ENCODE results near the gene FAU. TPM values are rescaled to one million over a fixed set of nuclear protein-coding genes. Genes with fewer than 3 reads are reported as not detected.

Gene FAU
- total RNA-seq, 1 donor from 2014 or later = 1,048 TPM

DNA sequence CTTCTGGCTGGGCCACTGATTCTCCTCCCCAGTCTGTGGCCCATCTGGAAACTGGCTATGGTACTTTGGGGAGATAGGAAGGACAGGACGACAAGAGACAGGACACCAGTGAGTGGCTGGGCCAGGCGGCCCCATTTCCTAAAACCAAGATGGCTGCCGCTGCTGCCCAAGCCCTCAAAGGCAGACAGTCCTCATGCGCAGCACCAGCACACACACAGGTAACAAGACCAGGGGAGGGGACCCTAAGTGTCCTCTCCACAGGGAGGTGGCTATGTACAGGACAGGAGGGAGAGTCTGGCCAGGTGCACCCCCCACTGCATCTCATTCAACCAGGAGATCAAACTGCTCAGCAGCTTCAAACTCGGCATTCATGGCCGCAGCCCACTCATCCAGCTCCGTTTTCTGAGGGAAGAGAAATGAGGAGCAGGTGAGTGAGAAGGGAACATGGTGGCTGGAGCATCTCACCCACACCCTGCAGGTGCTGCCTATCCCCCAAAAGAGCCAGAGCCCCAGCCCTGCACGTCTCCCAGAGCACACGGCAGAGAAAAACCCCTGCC is 43.1 kb downstream of the FAU start:
- no peak overlapping the region for H3K4me3 Mint-ChIP-seq
- peaks cover under 1% of the 10 kb centered on the region for H3K27me3 Mint-ChIP-seq
- H3K4me1 Mint-ChIP-seq = peaks cover 43% of the 10 kb centered on the region
- peak overlapping the region; percentile 65 for H3K27ac Mint-ChIP-seq
- no peak for DNase-seq
- no peaks in the 10 kb centered on the region for H3K9me3 Mint-ChIP-seq
- H3K36me3 Mint-ChIP-seq (ENCODE audit: low read depth) = peaks cover 57% of the 10 kb centered on the region
- intact Hi-C loops (cut with micrococcal nuclease) = no loop called here

DNA sequence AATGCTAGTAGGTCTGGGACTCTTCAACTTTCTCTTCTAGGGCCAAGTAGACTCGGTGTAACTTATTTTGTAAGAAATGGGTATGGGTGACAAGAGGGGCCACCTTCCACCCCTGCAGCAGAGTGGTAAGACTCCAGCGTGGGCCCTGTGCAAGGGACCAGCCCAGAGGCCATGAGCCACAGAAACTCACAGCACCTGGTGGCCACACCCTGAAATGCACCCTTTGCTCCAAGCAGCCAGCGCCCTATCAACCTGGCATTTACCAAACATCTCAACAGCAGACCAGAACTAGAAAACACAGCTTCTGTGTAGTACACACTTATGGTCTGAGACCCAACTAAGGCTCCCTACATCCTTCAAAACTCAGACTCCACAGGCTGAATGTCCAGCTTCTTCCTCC is 43.8 kb downstream of the FAU start:
- Mint-ChIP-seq H3K4me3 (no peak overlapping the region), H3K27me3 (no peaks in the 10 kb centered on the region), H3K36me3 (ENCODE audit: low read depth) (peaks cover 52% of the 10 kb centered on the region), H3K27ac (peak overlapping the region; percentile 65), H3K9me3 (no peaks in the 10 kb centered on the region), H3K4me1 (peaks cover 37% of the 10 kb centered on the region)
- intact Hi-C loops (cut with micrococcal nuclease) = no loop called here
- DNase-seq = peak; percentile 92

DNA sequence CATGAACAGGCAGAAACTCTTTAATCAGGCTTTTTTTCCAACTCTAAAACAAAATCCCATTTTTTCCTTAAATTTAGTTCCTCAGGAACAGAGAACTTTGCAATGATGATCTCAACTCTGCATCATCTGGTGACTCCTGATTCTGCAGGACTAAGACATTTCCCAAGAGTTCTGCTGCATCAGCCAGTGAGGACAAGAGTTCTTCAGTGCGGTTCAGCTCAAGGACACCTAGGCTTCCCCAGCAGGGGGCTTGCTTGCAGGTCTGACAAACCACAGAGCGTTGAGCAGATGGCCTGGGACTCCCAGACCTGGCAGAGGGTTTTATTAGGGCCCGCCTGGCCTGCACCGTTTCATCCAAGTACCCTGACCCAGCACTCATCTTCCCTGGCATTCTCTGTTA is 44.5 kb downstream of the FAU start:
- Mint-ChIP-seq H3K4me3 (no peak overlapping the region), H3K9me3 (no peaks in the 10 kb centered on the region), H3K27me3 (no peaks in the 10 kb centered on the region), H3K27ac (no peak overlapping the region), H3K4me1 (peaks cover 31% of the 10 kb centered on the region), H3K36me3 (ENCODE audit: low read depth) (peaks cover 46% of the 10 kb centered on the region)
- DNase-seq = no peak
- intact Hi-C loops (cut with micrococcal nuclease) = no loop called here

DNA sequence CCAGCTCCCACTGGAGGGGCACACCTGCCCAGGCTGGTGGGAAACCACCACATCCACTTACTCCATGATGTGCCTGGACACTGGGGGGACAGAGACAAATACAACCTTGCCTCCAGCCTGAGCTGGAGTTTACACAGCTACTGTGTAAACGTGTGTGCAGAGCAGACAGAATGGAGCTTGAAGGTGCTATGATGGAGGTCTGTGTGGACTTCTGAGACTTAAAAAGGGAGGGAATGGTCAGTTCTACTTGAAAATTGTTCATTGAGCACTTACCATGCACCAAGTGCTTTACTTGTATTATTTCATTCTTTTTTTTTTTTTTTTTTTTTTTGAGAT is 49.3 kb downstream of the FAU start:
- Mint-ChIP-seq H3K27me3 (no peaks in the 10 kb centered on the region), H3K4me1 (peaks cover 4% of the 10 kb centered on the region), H3K27ac (no peak overlapping the region), H3K4me3 (no peak overlapping the region), H3K36me3 (ENCODE audit: low read depth) (peaks cover 12% of the 10 kb centered on the region), H3K9me3 (no peaks in the 10 kb centered on the region)
- no peak for DNase-seq
- intact Hi-C loops (cut with micrococcal nuclease) = no loop called here

DNA sequence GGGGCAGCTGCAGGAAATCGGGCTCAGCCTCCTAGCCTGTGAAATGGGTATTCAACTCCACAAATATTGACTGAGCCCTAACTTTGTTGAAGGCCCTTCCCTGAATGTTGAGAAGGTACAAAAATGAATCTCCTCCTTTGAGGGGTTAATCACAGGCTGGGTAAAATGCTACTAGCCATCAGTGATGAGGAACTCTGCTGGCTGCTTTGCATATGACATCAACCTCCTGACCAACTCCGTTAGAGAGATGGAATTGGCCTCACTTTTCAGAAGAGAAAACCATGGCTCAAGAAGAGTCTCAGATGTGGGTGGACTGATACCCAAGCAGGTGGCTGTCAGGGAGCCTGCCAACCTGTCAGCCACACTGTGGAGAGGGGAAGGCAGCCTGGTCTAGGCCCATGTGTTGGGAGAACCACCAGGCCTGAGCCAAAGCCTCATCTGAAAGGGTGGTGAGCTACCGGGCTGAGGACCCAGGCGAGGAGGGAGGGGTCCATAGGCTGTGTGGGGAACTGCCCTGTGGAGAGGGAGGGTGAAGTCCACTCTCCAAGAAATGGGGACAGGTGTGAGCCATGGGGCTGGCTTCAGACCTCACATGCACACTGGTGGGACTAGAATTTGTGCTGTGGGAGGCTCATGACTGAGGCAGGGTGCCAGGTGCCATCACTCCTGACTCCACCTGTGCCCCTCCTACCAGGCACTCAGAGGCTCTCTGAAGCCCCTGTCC is 49.9 kb downstream of the FAU start:
- H3K27ac Mint-ChIP-seq = no peak overlapping the region
- H3K9me3 Mint-ChIP-seq = no peaks in the 10 kb centered on the region
- peaks cover 7% of the 10 kb centered on the region for H3K36me3 Mint-ChIP-seq (ENCODE audit: low read depth)
- intact Hi-C loops (cut with micrococcal nuclease) = no loop called here
- peaks cover 2% of the 10 kb centered on the region for H3K4me1 Mint-ChIP-seq
- H3K4me3 Mint-ChIP-seq = no peak overlapping the region
- no peak for DNase-seq
- H3K27me3 Mint-ChIP-seq = no peaks in the 10 kb centered on the region

Other genes starting within 250 kb of the FAU start
- 93.0 and 101 TPM in 2 replicates for gene EHD1, start 243.5 kb downstream of the FAU start, total RNA-seq
- gene ATG2A, start 204.9 kb downstream of the FAU start, total RNA-seq = 22.5 and 23.1 TPM in 2 replicates
- 11.4 and 16.7 TPM in 2 replicates for gene PPP2R5B, start 197.4 kb downstream of the FAU start, total RNA-seq
- gene GPHA2, start 186.2 kb downstream of the FAU start, total RNA-seq = not detected in 2 replicates
- gene MAJIN, start 150.0 kb downstream of the FAU start, total RNA-seq = 0.71 TPM in 1 of 2 replicates, not detected in the other
- 0.09 TPM in 1 of 2 replicates, not detected in the other for gene BATF2, start 125.2 kb downstream of the FAU start, total RNA-seq
- 78.8 and 87.9 TPM in 2 replicates for gene ARL2, start 108.0 kb downstream of the FAU start, total RNA-seq
- gene SNX15, start 94.7 kb downstream of the FAU start, total RNA-seq = 15.9 and 17.9 TPM in 2 replicates
- 16.3 and 18.0 TPM in 2 replicates for gene SAC3D1, start 80.9 kb downstream of the FAU start, total RNA-seq
- 12.5 and 13.0 TPM in 2 replicates for gene NAALADL1, start 63.6 kb downstream of the FAU start, total RNA-seq
- gene CDCA5, start 38.1 kb downstream of the FAU start, total RNA-seq = 94.4 and 95.1 TPM in 2 replicates
- gene ZFPL1, start 37.9 kb downstream of the FAU start, total RNA-seq = 33.3 and 34.7 TPM in 2 replicates
- 127 and 136 TPM in 2 replicates for gene VPS51, start 25.9 kb downstream of the FAU start, total RNA-seq
- gene TM7SF2, start 10.3 kb downstream of the FAU start, total RNA-seq = 28.2 and 28.9 TPM in 2 replicates
- gene ZNHIT2, start 4.4 kb downstream of the FAU start, total RNA-seq = 17.1 and 18.1 TPM in 2 replicates
- gene MRPL49, start 187 bp upstream of the FAU start, total RNA-seq = 78.1 and 81.4 TPM in 2 replicates
- 36.9 and 39.0 TPM in 2 replicates for gene SYVN1, start 12.4 kb upstream of the FAU start, total RNA-seq
- gene SPDYC, start 48.1 kb upstream of the FAU start, total RNA-seq = not detected in 2 replicates
- 87.1 and 96.5 TPM in 2 replicates for gene CAPN1, start 59.8 kb upstream of the FAU start, total RNA-seq
- gene POLA2, start 139.8 kb upstream of the FAU start, total RNA-seq = 77.4 and 82.8 TPM in 2 replicates
- 3.0 and 3.4 TPM in 2 replicates for gene CDC42EP2, start 192.7 kb upstream of the FAU start, total RNA-seq
- gene DPF2, start 211.7 kb upstream of the FAU start, total RNA-seq = 76.6 and 81.0 TPM in 2 replicates
- 1.2 and 1.6 TPM in 2 replicates for gene TIGD3, start 232.6 kb upstream of the FAU start, total RNA-seq